Liver (tissue), 3 donors: ENCODE results near the gene IPO5.
"Not testable (repeated sequence)": the region's sequence is repeated elsewhere in the genome, so short reads cannot be mapped to it uniquely, and the experiment has no call there.

Experiments
- SP1 ChIP-seq: IDR thresholded peaks from 2 replicates; pipeline ENCODE4 v1.6.1; 2018; ENCODE audit warnings: antibody characterized with exemption, mild to moderate bottlenecking
- TF ChIP-seq, protein P1 (sequence below): fragments of 150-350 bp; IDR thresholded peaks from 2 replicates; pipeline ENCODE4 v1.5.1; 2017; ENCODE audit warnings: improper control_type of control experiment, low read depth, low read length; ENCODE audit not compliant: missing input control
- TF ChIP-seq, protein P2 (sequence below): IDR thresholded peaks from 2 replicates; pipeline ENCODE4 v1.6.1; 2016; ENCODE audit warnings: antibody characterized with exemption
- donor health status: healthy.
- donor health status: healthy.

DNA sequence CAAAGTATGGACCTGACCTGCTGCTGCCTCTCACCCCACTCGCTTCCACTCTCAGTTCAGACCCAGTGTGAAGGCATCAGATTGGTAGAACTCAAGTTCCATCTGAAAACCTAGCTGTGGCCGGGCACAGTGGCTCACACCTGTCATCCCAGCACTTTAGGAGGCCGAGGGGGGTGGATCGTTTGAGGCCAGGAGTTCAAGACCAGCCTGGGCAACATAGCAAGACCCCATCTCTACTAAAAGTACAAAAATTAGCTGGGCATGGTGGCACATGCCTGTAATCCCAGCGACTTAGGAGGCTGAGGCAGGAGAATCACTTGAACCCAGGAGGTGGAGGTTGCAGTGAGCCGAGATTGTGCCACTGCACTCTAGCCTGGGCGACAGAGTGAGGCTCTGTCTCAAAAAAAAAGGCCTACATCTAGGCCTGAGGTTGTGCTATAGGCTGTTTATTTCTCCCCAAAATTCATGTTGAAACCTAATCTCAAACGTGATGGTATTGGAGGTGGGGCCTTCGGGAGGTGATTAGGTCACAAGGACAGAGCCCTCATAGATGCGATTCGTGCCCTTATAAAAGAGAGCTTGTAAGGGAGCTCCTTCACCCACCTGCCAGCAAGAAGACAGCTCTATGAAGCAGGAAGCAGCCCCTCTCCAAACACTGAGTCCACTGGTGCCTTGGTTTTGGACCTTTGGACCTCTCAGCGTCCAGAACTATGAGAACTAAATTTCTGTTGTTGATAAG is 83.3 kb downstream of the IPO5 start:
- TF ChIP-seq, protein P1, sequence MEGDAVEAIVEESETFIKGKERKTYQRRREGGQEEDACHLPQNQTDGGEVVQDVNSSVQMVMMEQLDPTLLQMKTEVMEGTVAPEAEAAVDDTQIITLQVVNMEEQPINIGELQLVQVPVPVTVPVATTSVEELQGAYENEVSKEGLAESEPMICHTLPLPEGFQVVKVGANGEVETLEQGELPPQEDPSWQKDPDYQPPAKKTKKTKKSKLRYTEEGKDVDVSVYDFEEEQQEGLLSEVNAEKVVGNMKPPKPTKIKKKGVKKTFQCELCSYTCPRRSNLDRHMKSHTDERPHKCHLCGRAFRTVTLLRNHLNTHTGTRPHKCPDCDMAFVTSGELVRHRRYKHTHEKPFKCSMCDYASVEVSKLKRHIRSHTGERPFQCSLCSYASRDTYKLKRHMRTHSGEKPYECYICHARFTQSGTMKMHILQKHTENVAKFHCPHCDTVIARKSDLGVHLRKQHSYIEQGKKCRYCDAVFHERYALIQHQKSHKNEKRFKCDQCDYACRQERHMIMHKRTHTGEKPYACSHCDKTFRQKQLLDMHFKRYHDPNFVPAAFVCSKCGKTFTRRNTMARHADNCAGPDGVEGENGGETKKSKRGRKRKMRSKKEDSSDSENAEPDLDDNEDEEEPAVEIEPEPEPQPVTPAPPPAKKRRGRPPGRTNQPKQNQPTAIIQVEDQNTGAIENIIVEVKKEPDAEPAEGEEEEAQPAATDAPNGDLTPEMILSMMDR = not testable (repeated sequence)
- TF ChIP-seq, protein P2, sequence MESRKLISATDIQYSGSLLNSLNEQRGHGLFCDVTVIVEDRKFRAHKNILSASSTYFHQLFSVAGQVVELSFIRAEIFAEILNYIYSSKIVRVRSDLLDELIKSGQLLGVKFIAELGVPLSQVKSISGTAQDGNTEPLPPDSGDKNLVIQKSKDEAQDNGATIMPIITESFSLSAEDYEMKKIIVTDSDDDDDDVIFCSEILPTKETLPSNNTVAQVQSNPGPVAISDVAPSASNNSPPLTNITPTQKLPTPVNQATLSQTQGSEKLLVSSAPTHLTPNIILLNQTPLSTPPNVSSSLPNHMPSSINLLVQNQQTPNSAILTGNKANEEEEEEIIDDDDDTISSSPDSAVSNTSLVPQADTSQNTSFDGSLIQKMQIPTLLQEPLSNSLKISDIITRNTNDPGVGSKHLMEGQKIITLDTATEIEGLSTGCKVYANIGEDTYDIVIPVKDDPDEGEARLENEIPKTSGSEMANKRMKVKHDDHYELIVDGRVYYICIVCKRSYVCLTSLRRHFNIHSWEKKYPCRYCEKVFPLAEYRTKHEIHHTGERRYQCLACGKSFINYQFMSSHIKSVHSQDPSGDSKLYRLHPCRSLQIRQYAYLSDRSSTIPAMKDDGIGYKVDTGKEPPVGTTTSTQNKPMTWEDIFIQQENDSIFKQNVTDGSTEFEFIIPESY = not testable (repeated sequence)
- TF ChIP-seq SP1 = not testable (repeated sequence)
